ENCODE measurements around the gene SRD5A1.

DNA sequence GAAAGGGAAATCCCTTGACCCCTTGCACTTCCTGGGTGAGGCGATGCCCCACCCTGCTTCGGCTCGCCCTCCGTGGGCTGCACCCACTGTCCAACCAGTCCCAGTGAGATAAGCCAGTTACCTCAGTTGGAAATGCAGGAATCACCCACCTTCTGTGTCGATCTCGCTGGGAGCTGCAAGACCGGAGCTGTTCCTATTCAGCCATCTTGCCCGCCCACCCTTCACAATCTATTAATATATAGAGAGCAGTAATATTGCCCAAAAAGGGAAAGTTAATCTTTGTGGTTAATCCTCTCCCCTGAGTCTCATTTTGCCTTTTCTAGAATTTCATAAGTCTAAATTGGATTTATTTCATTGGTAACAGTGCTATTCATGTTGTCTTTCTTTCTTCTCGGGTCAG lies 16.4 kb downstream of the SRD5A1 start:
- TF ChIP-seq POLR2AphosphoS5 (IDR thresholded peaks at IDR 0.05; ENCODE audit: low read depth, low read length) (no peak), POLR2A (IDR thresholded peaks at IDR 0.05; ENCODE audit: low read depth, low read length) (no peak), TAF1 (IDR thresholded peaks at IDR 0.05; ENCODE audit: low read depth, low read length) (no peak)

Measured in GM12891 (cell line).